CD1c-positive myeloid dendritic cell (primary cell): ENCODE results near the gene CYP11A1.
A peak's percentile ranks its signal among the peaks of the same experiment; 100 is the strongest.

Source experiments
- DNase-seq: peaks from one replicate; pipeline ENCODE4 v3.0.0-alpha.2; 2016; ENCODE audit errors: extremely low spot score

CYP11A1 gene

GRCh38 chr15:74322558-74323180 lies 44.8 kb downstream of the CYP11A1 start:
- peak; percentile 55 for DNase-seq

GRCh38 chr15:74320352-74321247 lies 46.8 kb downstream of the CYP11A1 start:
- DNase-seq = peak; percentile 21

- DNase-seq = peak; percentile 9
These were observed 47.7 kb downstream of the CYP11A1 start for GRCh38 chr15:74319596-74320351.

GRCh38 chr15:74319138-74319460 lies 48.3 kb downstream of the CYP11A1 start:
- no peak for DNase-seq

GRCh38 chr15:74318376-74319137 lies 48.9 kb downstream of the CYP11A1 start:
- DNase-seq = no peak

- no peak for DNase-seq
These were observed 49.5 kb downstream of the CYP11A1 start for GRCh38 chr15:74317820-74318375.

- no peak for DNase-seq
These were observed 51.3 kb downstream of the CYP11A1 start for GRCh38 chr15:74316141-74316540.

GRCh38 chr15:74315626-74316025 lies 51.8 kb downstream of the CYP11A1 start:
- no peak for DNase-seq

- no peak for DNase-seq
These were observed 52.5 kb downstream of the CYP11A1 start for GRCh38 chr15:74314795-74315438.

GRCh38 chr15:74313889-74314288 lies 53.6 kb downstream of the CYP11A1 start:
- DNase-seq = no peak

GRCh38 chr15:74312445-74313007 lies 54.9 kb downstream of the CYP11A1 start:
- DNase-seq = no peak

GRCh38 chr15:74311734-74312444 lies 55.6 kb downstream of the CYP11A1 start:
- no peak for DNase-seq

GRCh38 chr15:74307827-74308811 lies 59.3 kb downstream of the CYP11A1 start:
- peak; percentile 22 for DNase-seq

GRCh38 chr15:74306781-74307217 lies 60.6 kb downstream of the CYP11A1 start:
- DNase-seq = no peak

- DNase-seq = no peak
These were observed 61.8 kb downstream of the CYP11A1 start for GRCh38 chr15:74305687-74306086.

- DNase-seq = no peak
These were observed 63.0 kb downstream of the CYP11A1 start for GRCh38 chr15:74304431-74304830.

GRCh38 chr15:74303741-74304309 lies 63.6 kb downstream of the CYP11A1 start:
- no peak for DNase-seq

GRCh38 chr15:74302821-74303359 lies 64.6 kb downstream of the CYP11A1 start:
- DNase-seq = no peak
